ENCODE results near the gene HOXD9. TPM values are rescaled to one million over a fixed set of nuclear protein-coding genes. Genes with fewer than 3 reads are reported as not detected.

HOXD9 gene
- total RNA-seq, 1 experiment from 2014 or later: not detected

DNA sequence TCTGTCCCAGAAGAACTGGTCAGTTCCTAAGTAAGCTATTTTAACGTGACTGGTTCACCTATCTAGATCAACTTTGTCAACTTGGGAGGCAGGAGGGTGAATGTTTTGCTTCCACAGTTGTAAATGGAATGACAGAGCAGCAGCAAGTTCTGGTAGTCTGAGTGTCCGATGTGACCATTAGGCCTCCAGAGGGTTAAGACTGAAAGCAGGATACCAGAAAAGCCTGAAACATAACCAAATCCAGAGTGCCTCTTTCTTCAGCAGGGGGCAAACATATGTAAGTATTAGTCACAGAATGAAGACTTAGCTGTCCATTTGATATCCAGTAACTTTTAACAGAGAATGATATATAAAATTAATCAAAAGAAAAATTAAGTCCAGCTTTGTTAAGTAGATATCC is 43.8 kb downstream of the HOXD9 start:
- TF ChIP-seq, protein P1, sequence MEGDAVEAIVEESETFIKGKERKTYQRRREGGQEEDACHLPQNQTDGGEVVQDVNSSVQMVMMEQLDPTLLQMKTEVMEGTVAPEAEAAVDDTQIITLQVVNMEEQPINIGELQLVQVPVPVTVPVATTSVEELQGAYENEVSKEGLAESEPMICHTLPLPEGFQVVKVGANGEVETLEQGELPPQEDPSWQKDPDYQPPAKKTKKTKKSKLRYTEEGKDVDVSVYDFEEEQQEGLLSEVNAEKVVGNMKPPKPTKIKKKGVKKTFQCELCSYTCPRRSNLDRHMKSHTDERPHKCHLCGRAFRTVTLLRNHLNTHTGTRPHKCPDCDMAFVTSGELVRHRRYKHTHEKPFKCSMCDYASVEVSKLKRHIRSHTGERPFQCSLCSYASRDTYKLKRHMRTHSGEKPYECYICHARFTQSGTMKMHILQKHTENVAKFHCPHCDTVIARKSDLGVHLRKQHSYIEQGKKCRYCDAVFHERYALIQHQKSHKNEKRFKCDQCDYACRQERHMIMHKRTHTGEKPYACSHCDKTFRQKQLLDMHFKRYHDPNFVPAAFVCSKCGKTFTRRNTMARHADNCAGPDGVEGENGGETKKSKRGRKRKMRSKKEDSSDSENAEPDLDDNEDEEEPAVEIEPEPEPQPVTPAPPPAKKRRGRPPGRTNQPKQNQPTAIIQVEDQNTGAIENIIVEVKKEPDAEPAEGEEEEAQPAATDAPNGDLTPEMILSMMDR (conservative IDR thresholded peaks at IDR 0.05): no peak
- Histone ChIP-seq H3K4me2 (ENCODE audit: insufficient read depth, insufficient read length, low read length) (no peak overlapping the region), H3K4me1 (ENCODE audit: insufficient read depth, low read length) (no peaks in the 10 kb centered on the region), H2BK12ac (ENCODE audit: insufficient read length, low read depth, low read length) (no peak overlapping the region), H3K79me1 (ENCODE audit: insufficient read depth, low read depth, low read length, poor library complexity, severe bottlenecking) (no peaks in the 10 kb centered on the region), H4K20me1 (ENCODE audit: control insufficient read depth, insufficient read depth, insufficient read length) (peaks cover under 1% of the 10 kb centered on the region), H4K5ac (ENCODE audit: insufficient read length, low read depth, low read length) (no peak overlapping the region), H3K9me3 (ENCODE audit: control insufficient read depth, low read depth, low read length) (no peaks in the 10 kb centered on the region), H3K9ac (ENCODE audit: extremely low read depth, insufficient read length, low read length) (no peak overlapping the region), H3K14ac (ENCODE audit: insufficient read depth, low read length) (no peak overlapping the region), H2AK5ac (ENCODE audit: insufficient read length, low read length) (no peak overlapping the region), H3K23ac (ENCODE audit: insufficient read length, low read depth, low read length) (no peak overlapping the region), H3K27me3 (ENCODE audit: insufficient read depth, low read length) (peaks cover 97% of the 10 kb centered on the region), H4K91ac (ENCODE audit: insufficient read length, low read depth, low read length) (no peak overlapping the region), H3K18ac (ENCODE audit: insufficient read length, low read depth, low read length) (no peak overlapping the region), H2BK15ac (ENCODE audit: low read depth, low read length) (no peak overlapping the region), H3K27ac (ENCODE audit: insufficient read length, low read depth, low read length) (no peak overlapping the region), H2BK120ac (ENCODE audit: low read depth, low read length, poor library complexity, severe bottlenecking) (no peak overlapping the region), H3K4ac (ENCODE audit: low read depth, low read length) (no peak overlapping the region), H3T11ph (ENCODE audit: low read length) (no peak overlapping the region), H3K79me2 (ENCODE audit: insufficient read depth, low read length) (no peaks in the 10 kb centered on the region), H4K8ac (replicated peaks; ENCODE audit: insufficient read length, low read depth, low read length) (no peak overlapping the region), H2AFZ (ENCODE audit: low read length) (no peak overlapping the region), H3K56ac (ENCODE audit: insufficient read length, low read depth, low read length) (no peak overlapping the region), H2BK5ac (ENCODE audit: insufficient read length, low read length) (no peak overlapping the region), H2BK20ac (ENCODE audit: low read depth, low read length, poor library complexity, severe bottlenecking) (no peak overlapping the region), H3K23me2 (ENCODE audit: insufficient read length, low read depth, low read length, poor library complexity, severe bottlenecking) (no peaks in the 10 kb centered on the region)
- Mint-ChIP-seq H3K9me3 (peaks cover 0 to 5% of the 10 kb centered on the region in 2 experiments; a peak in 3 of 5 replicates), H3K4me3 (no peak overlapping the region; a peak in 1 of 5 replicates), H3K36me3 (ENCODE audit: insufficient read depth in 1 of 3, low read depth in 3 of 3) (no peaks in the 10 kb centered on the region; a peak in 1 of 7 replicates), H3K27ac (no peak overlapping the region), H3K4me1 (peaks cover 0 to 25% of the 10 kb centered on the region in 2 experiments; a peak in 3 of 4 replicates), H3K27me3 (ENCODE audit: low read depth) (peaks cover 100% of the 10 kb centered on the region)
- WGBS (ENCODE audit: extremely low coverage, insufficient read length, low lambda C conversion rate): no CpG with 5 or more reads among the region's 2 CpGs
- DNase-seq: no peak

All from H9 (cell line).